Keratinocyte (primary cell): ENCODE measurements around the gene GDF9.

Experiments used
- EZH2 ChIP-seq: IDR thresholded peaks from one replicate; pipeline ENCODE4 v1.6.1; 2012; ENCODE audit warnings: inconsistent platforms, mild to moderate bottlenecking, low read length, moderate library complexity
- TF ChIP-seq, protein P1 (sequence below), 3 experiments: IDR thresholded peaks in 1 of 3; conservative IDR thresholded peaks in 1 of 3; optimal IDR thresholded peaks in 1 of 3; 2 replicates in 2 of 3; 3 replicates in 1 of 3; pipeline versions ENCODE3 to v1.5.1; 2011; ENCODE audit warnings: low read length in 3 of 3, mild to moderate bottlenecking in 3 of 3, moderate library complexity in 2 of 3, control low read depth in 1 of 3, inconsistent platforms in 1 of 3; ENCODE audit not compliant: insufficient read depth in 2 of 3; ENCODE audit errors: extremely low read depth in 1 of 3

DNA sequence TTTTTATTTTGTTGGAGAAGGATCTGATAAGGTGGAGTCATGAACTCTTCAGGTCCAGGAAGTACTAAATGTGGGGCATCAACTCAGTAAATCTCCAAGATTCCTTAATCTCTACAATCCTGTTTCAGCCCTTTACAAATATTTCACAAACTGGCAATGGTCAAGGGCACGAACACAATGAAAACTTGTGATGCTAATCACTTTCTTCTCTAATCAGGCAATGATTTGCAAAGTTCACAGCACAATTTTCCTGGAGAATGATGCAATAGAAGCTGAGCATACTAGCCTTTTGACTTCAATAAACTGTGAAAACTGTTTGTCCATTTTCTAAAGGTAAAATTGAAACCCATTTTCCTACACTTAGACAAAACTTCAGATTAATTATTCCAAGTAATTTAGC lies 16.9 kb downstream of the GDF9 start:
- TF ChIP-seq, protein P1, sequence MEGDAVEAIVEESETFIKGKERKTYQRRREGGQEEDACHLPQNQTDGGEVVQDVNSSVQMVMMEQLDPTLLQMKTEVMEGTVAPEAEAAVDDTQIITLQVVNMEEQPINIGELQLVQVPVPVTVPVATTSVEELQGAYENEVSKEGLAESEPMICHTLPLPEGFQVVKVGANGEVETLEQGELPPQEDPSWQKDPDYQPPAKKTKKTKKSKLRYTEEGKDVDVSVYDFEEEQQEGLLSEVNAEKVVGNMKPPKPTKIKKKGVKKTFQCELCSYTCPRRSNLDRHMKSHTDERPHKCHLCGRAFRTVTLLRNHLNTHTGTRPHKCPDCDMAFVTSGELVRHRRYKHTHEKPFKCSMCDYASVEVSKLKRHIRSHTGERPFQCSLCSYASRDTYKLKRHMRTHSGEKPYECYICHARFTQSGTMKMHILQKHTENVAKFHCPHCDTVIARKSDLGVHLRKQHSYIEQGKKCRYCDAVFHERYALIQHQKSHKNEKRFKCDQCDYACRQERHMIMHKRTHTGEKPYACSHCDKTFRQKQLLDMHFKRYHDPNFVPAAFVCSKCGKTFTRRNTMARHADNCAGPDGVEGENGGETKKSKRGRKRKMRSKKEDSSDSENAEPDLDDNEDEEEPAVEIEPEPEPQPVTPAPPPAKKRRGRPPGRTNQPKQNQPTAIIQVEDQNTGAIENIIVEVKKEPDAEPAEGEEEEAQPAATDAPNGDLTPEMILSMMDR (optimal IDR thresholded peaks at IDR 0.05 in 1 of 3, IDR thresholded peaks at IDR 0.05 in 1 of 3, conservative IDR thresholded peaks at IDR 0.05 in 1 of 3; ENCODE audit: extremely low read depth in 1 of 3, insufficient read depth in 2 of 3, low read length in 3 of 3), result no peak
- TF ChIP-seq EZH2, result no peak
